HCT116 (cell line): ENCODE results near the gene ZNF417. TPM values are rescaled to one million over a fixed set of nuclear protein-coding genes. Genes with fewer than 3 reads are reported as not detected.

Experiments
- ATAC-seq: fragments of 200-7000 bp; cut with Tn5 transposase; 2 replicates; pipeline ENCODE4 v1.9.1; 2020; ENCODE audit warnings: mild to moderate bottlenecking, moderate library complexity
- BruUV-seq: library from RNA; stranded (reverse); fragments of 400-500 nt; replicated peaks from 2 replicates; lab custom pipeline; 2021; lab: Mats Ljungman, UMichigan
- CTCF ChIA-PET: fragments of 300-600 bp; sonication (Branson Sonifier 250); formaldehyde crosslinking; loops from one replicate; lab custom pipeline; 2021; ENCODE audit warnings: antibody characterized with exemption; lab: Charles Lee
- POLR2A ChIA-PET: fragments of 300-600, 350-600 bp; sonication (Branson Sonifier 250); formaldehyde crosslinking; loops from one replicate; lab custom pipeline; 2021; ENCODE audit warnings: antibody characterized with exemption; lab: Charles Lee
- RAD21 ChIA-PET, 2 experiments: fragments of 300-600 bp; sonication (Branson Sonifier 250); formaldehyde crosslinking; loops; one replicate each; lab custom pipeline; 2023; ENCODE audit warnings: low total read pairs in 2 of 2; ENCODE audit not compliant: uncharacterized antibody in 2 of 2, unreplicated experiment in 2 of 2, low non-redundant PET in 1 of 2; lab: Charles Lee
- DNase-seq: peaks from one replicate; pipeline ENCODE4 v3.0.0-alpha.2; 2010; ENCODE audit warnings: low read depth, low spot score
- H2AFZ ChIP-seq: fragments of 200-600 bp; shearing (Covaris generic), sonication (generic); 2 replicates; pipeline ENCODE4 v1.6.1; 2017; ENCODE audit warnings: low read depth, mixed run types, mixed read lengths, antibody characterized with exemption, low read length; ENCODE audit not compliant: poor library complexity, severe bottlenecking
- H3K27ac ChIP-seq: 2 replicates; pipeline ENCODE4 v1.5.1; 2012; ENCODE audit warnings: low read depth, low read length
- H3K27me3 ChIP-seq: fragments of 200-600 bp; sonication (generic); 2 replicates; pipeline ENCODE4 v1.6.1; 2016; ENCODE audit warnings: mixed run types, low read length, mixed read lengths; ENCODE audit not compliant: insufficient read depth
- H3K36me3 ChIP-seq, 2 experiments: fragments of 200-500 bp in 1 of 2; fragments of 200-600 bp in 1 of 2; sonication (Bioruptor generic) in 1 of 2; sonication (generic) in 1 of 2; 2 replicates each; pipeline versions ENCODE4 v1.5.1 to v1.6.1; 2014 to 2016; ENCODE audit warnings: low read length in 2 of 2, inconsistent platforms in 1 of 2, mixed read lengths in 1 of 2, mixed run types in 1 of 2; ENCODE audit not compliant: insufficient read depth in 2 of 2, control insufficient read depth in 1 of 2
- H3K4me1 ChIP-seq, 2 experiments: fragments of 200-600 bp in 1 of 2; sonication (generic) in 1 of 2; 2 replicates each; pipeline versions ENCODE4 v1.5.1 to v1.6.1; 2012 to 2017; ENCODE audit warnings: low read length in 2 of 2, inconsistent platforms in 1 of 2, mild to moderate bottlenecking in 1 of 2, mixed read lengths in 1 of 2, mixed run types in 1 of 2, moderate library complexity in 1 of 2; ENCODE audit not compliant: insufficient read depth in 2 of 2, control insufficient read depth in 1 of 2
- H3K4me2 ChIP-seq: fragments of 200-600 bp; sonication (generic); 2 replicates; pipeline ENCODE4 v1.6.1; 2017; ENCODE audit warnings: mixed run types, low read length, mixed read lengths
- H3K4me3 ChIP-seq, 2 experiments: fragments of 200-600 bp in 1 of 2; sonication (generic) in 1 of 2; replicated peaks in 1 of 2; 2 replicates each; pipeline ENCODE4 v1.5.1; 2011 to 2016; ENCODE audit warnings: low read length in 2 of 2, control low read depth in 1 of 2, low read depth in 1 of 2, mild to moderate bottlenecking in 1 of 2, mixed read lengths in 1 of 2, mixed run types in 1 of 2
- H3K79me2 ChIP-seq: fragments of 200-600 bp; sonication (generic); 2 replicates; pipeline ENCODE4 v1.6.1; 2017; ENCODE audit warnings: mild to moderate bottlenecking, mixed run types, low read length, moderate library complexity, mixed read lengths; ENCODE audit not compliant: insufficient read depth
- H3K9ac ChIP-seq: fragments of 200-600 bp; sonication (generic); 2 replicates; pipeline ENCODE4 v1.6.1; 2016; ENCODE audit warnings: low read length, mixed read lengths
- H3K9me2 ChIP-seq: fragments of 200-600 bp; sonication (generic), shearing (Covaris generic); 2 replicates; pipeline ENCODE4 v1.6.1; 2017; ENCODE audit warnings: mixed run types, mild to moderate bottlenecking, moderate library complexity; ENCODE audit not compliant: insufficient read depth
- H3K9me3 ChIP-seq, 2 experiments: fragments of 200-500 bp in 1 of 2; fragments of 200-600 bp in 1 of 2; sonication (Bioruptor generic) in 1 of 2; sonication (generic) in 1 of 2; 2 replicates each; pipeline ENCODE4 v1.6.1; 2014 to 2017; ENCODE audit warnings: low read length in 2 of 2, mixed read lengths in 2 of 2, inconsistent platforms in 1 of 2, low read depth in 1 of 2, mild to moderate bottlenecking in 1 of 2, mixed run types in 1 of 2, moderate library complexity in 1 of 2; ENCODE audit not compliant: control insufficient read depth in 1 of 2, insufficient read depth in 1 of 2
- H4K20me1 ChIP-seq: fragments of 200-600 bp; sonication (generic), shearing (Covaris generic); 2 replicates; pipeline ENCODE4 v1.6.1; 2017; ENCODE audit warnings: mixed run types, mild to moderate bottlenecking, moderate library complexity; ENCODE audit not compliant: insufficient read depth
- EGR1 ChIP-seq: IDR thresholded peaks from 2 replicates; pipeline ENCODE4 v1.6.1; 2012; ENCODE audit warnings: low read depth
- FOSL1 ChIP-seq: IDR thresholded peaks from 2 replicates; pipeline ENCODE4 v1.6.1; 2012; ENCODE audit warnings: low read depth
- JUND ChIP-seq: IDR thresholded peaks from 2 replicates; pipeline ENCODE4 v1.6.1; 2012
- POLR2A ChIP-seq: IDR thresholded peaks from 2 replicates; pipeline ENCODE4 v1.7.0; 2011; ENCODE audit warnings: borderline replicate concordance; ENCODE audit not compliant: insufficient read depth, insufficient read length; ENCODE audit errors: extremely low read depth
- RAD21 ChIP-seq: IDR thresholded peaks from 2 replicates; pipeline ENCODE4 v1.6.1; 2012; ENCODE audit warnings: low read depth, mild to moderate bottlenecking
- SIN3A ChIP-seq: IDR thresholded peaks from 2 replicates; pipeline ENCODE4 v1.6.1; 2012; ENCODE audit warnings: low read depth
- SP1 ChIP-seq: IDR thresholded peaks from 2 replicates; pipeline ENCODE4 v1.6.1; 2012; ENCODE audit warnings: low read depth
- SRF ChIP-seq: IDR thresholded peaks from 2 replicates; pipeline ENCODE4 v1.6.1; 2012; ENCODE audit warnings: low read depth
- TCF7L2 ChIP-seq: IDR thresholded peaks from 2 replicates; pipeline ENCODE4 v1.7.0; 2011; ENCODE audit warnings: borderline replicate concordance, inconsistent platforms; ENCODE audit not compliant: insufficient read depth, insufficient read length; ENCODE audit errors: extremely low read depth
- YY1 ChIP-seq: IDR thresholded peaks from 2 replicates; pipeline ENCODE4 v1.6.1; 2011; ENCODE audit warnings: low read length, low read depth, moderate library complexity, mild to moderate bottlenecking; ENCODE audit not compliant: insufficient replicate concordance; ENCODE audit errors: extremely low read depth
- ZFX ChIP-seq: fragments of 450-650 bp; IDR thresholded peaks from 2 replicates; pipeline ENCODE4 v1.6.1; 2017
- ZNF274 ChIP-seq: fragments of 200-500 bp; sonication (Bioruptor generic); IDR thresholded peaks from 2 replicates; pipeline ENCODE4 v1.6.1; 2014; ENCODE audit warnings: mild to moderate bottlenecking, low read depth, low read length, inconsistent platforms
- intact Hi-C: fragments of 100-400 bp; cut with micrococcal nuclease; formaldehyde crosslinking; loops from 2 replicates; pipeline ENCODE4 v1.10.0; 2022
- total RNA-seq: library from RNA; stranded (reverse); gene quantifications from one replicate; pipeline ENCODE4 v1.2.1, GENCODE V29; 2021; ENCODE audit not compliant: unreplicated experiment
- TF ChIP-seq, protein P1 (sequence below): IDR thresholded peaks from 2 replicates; pipeline ENCODE4 v1.6.1; 2011; ENCODE audit warnings: mild to moderate bottlenecking, low read length, moderate library complexity; ENCODE audit not compliant: insufficient replicate concordance; ENCODE audit errors: extremely low read depth
- TF ChIP-seq, protein P2 (sequence below): IDR thresholded peaks from 2 replicates; pipeline ENCODE4 v1.6.1; 2012

ZNF417 gene
- total RNA-seq, 1 experiment from 2014 or later: 6.8 TPM

GRCh38 chr19:57964761-57965160 lies 48.4 kb upstream of the ZNF417 start:
- POLR2A ChIA-PET: no interaction called here
- Histone ChIP-seq H3K9me2 (no peaks in the 10 kb centered on the region), H4K20me1 (no peaks in the 10 kb centered on the region), H3K79me2 (no peaks in the 10 kb centered on the region), H3K4me2 (no peak overlapping the region), H3K4me3 (no peak overlapping the region), H3K4me1 (no peaks in the 10 kb centered on the region), H3K27ac (no peak overlapping the region)
- TF ChIP-seq SRF: no peak
- TF ChIP-seq, protein P1, sequence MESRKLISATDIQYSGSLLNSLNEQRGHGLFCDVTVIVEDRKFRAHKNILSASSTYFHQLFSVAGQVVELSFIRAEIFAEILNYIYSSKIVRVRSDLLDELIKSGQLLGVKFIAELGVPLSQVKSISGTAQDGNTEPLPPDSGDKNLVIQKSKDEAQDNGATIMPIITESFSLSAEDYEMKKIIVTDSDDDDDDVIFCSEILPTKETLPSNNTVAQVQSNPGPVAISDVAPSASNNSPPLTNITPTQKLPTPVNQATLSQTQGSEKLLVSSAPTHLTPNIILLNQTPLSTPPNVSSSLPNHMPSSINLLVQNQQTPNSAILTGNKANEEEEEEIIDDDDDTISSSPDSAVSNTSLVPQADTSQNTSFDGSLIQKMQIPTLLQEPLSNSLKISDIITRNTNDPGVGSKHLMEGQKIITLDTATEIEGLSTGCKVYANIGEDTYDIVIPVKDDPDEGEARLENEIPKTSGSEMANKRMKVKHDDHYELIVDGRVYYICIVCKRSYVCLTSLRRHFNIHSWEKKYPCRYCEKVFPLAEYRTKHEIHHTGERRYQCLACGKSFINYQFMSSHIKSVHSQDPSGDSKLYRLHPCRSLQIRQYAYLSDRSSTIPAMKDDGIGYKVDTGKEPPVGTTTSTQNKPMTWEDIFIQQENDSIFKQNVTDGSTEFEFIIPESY: no peak
- TF ChIP-seq, protein P2, sequence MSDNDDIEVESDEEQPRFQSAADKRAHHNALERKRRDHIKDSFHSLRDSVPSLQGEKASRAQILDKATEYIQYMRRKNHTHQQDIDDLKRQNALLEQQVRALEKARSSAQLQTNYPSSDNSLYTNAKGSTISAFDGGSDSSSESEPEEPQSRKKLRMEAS: no peak
- TF ChIP-seq TCF7L2: no peak
- TF ChIP-seq JUND: no peak
- no peak for TF ChIP-seq POLR2A
- TF ChIP-seq RAD21: no peak
- no peak for TF ChIP-seq EGR1
- no peak for TF ChIP-seq SIN3A
- no peak for TF ChIP-seq ZFX
- no peak for TF ChIP-seq YY1
- no peak for TF ChIP-seq FOSL1
- TF ChIP-seq ZNF274: no peak
- TF ChIP-seq SP1: no peak
- TF ChIP-seq, all 23 proteins: peak for 0
- CTCF ChIA-PET: no interaction called here
- RAD21 ChIA-PET: no interaction called here
- DNase-seq (no peak), ATAC-seq (no peak)
- H3K9me3 ChIP-seq: peaks cover 12 to 26% of the 10 kb centered on the region in 2 experiments; a peak in 2 of 4 replicates
- intact Hi-C loops: no loop called here
- no peak overlapping the region for H2AFZ ChIP-seq
- no TSS peak for BruUV-seq
- no peaks in the 10 kb centered on the region for H3K36me3 ChIP-seq
- no peak overlapping the region for H3K9ac ChIP-seq
- no peaks in the 10 kb centered on the region for H3K27me3 ChIP-seq
